HG02943 (cell line): ENCODE measurements around the gene CLDN11.

Source experiments
- ATAC-seq: cut with Tn5 transposase; IDR thresholded peaks from one replicate; pipeline ENCODE4 v1.9.1; 2021; ENCODE audit warnings: mild to moderate bottlenecking, low read depth, moderate library complexity; ENCODE audit not compliant: unreplicated experiment

Gene CLDN11

DNA sequence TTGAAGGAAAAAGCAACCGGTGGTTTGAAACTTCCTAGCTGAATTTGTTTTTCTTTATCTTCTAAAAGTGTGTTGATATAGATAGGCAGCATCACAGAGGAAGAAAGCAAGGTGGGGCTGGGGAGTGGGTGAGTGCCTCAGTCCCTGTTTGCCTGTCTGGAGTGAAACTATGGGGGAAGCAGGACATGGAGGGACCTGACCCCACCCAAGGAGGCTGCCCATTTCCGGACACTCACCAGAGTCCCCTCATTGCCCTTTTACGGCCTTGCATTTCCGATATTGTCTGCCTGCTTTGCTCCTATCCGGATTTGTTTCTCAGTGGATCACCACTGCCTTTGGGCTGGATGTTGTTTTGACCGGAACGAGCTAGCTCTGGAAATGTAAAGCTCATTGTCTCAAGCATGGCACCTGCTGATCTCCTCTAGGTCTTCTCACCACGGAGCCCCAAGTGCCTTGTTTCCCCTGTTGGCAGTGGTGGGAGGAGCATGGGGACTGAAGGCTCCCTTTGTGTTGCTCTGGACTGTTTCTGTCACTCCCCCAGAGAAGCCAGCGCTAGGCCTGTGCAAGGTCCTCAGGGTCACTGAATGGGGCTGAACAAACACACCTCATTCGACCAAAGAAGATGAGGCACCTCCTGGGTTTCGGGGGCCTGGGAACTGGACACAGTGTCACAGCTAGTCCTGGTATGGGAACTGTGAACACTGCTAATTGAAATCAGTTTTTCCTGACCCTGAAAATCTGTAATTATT is 7.0 kb downstream of the CLDN11 start:
- no peak for ATAC-seq

DNA sequence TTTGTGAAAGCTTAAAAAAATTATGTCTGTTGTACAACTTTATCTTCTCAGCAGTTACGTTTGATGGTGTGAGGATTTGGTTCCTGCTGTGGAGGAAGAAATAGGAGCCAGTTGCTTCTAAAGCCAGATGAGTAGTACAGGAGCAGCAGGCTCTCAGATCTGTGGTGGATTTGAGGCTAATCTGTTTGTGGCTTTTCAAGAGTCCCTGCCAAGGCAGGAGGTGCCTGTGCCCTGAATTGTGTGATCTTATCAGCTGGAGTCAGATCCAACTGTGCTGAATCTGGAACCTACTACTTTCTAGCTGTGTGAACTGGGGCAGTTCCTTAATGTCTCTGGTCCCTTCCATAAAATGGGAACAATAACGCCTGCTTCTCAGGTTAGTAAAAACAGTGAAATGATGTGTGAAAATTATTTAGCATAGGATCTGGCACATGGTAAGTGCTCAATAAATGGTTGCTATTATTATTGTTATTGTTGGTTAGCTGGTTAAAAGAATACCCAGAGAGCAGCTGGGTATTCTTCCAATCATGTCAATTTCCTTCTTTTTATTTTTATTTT is 7.7 kb downstream of the CLDN11 start:
- ATAC-seq: no peak

DNA sequence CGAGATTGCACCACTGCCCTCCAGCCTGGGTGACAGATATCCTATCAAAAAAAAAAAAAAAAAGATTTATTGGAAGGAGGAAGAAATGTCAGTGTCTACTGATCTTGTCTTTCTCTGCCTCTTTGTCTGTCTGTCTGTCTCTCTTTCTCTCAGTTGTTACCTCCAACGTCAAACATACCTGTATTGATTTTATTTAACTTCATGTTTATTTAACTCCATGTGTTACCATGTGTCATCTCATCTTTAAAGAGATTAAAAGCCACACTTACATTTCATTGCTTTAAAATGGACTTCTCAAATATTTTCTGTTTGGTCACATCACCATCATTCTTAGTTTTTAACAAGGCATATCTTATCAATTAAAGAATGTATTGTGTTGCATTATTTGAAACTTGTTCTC is 9.4 kb downstream of the CLDN11 start:
- ATAC-seq: no peak

DNA sequence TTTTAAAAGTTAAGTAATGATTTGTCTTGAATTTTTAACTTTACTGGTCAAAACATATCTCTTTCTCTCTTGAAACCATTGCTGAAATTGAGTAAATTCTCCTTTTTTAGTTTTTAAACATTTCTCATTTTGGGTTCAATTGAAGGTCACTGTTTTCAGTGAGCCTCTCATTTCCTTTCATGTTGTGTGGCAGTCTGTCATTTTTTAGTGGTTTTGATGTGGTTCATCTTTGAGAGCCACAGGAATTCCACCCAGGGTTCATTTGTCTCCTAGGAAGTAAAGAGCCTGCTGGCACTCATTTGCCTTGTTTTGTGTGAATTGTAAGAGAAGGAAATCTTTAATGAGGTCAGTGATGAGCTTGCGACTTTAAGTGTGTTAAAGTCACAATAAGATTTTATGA is 10.4 kb downstream of the CLDN11 start:
- ATAC-seq: no peak

DNA sequence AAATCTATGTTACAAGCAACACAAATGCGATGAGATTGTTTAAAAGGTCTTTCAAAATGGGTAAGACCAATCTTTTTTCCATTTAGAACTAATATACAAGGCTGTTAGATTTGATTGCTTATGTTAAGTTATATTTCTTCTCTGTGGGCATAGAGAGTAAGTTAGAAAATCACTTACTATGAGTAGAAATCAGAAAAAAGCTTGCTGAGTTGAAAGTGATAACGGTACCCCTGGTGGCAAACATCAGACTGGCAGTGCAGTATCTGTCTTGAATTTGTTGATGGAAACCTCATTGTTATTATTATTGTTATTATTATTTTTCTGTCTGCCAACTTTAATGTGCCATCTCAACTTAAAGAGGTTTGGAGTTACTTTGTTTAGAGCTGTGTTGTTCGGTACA is 12.4 kb downstream of the CLDN11 start:
- no peak for ATAC-seq

DNA sequence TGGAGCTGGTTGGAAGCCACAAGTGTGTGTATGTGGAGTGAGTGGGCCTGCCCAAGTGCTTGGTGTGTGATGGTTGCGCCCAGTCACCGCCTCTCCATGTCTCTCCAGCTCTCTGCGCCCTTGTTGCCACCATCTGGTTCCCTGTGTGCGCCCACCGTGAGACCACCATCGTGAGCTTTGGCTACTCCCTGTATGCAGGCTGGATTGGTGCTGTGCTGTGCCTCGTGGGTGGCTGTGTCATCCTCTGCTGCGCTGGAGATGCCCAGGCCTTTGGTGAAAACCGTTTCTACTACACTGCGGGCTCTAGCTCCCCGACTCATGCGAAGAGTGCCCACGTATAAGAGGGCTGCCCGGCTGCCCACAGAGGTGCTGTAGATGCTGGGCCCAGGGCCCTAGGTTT is 13.7 kb downstream of the CLDN11 start:
- ATAC-seq: no peak

DNA sequence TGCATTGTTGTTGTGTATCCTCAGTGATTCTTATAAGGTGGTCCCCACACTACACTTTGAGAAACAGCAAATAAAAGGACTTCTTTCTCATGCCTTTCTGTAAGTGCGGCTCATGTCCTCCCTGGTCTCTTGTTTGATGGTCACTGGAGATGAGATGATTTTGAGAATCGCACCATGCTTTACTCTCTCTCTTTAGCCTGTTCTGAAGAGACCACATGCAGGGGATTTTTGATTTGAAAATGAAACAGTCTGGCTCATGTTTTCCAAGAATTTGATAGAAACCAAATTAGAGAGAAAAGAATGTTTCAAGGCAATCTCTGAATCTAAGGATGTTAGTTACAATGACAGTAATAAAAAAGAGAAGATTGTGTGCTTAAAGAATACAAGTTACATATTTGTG is 18.0 kb downstream of the CLDN11 start:
- no peak for ATAC-seq

DNA sequence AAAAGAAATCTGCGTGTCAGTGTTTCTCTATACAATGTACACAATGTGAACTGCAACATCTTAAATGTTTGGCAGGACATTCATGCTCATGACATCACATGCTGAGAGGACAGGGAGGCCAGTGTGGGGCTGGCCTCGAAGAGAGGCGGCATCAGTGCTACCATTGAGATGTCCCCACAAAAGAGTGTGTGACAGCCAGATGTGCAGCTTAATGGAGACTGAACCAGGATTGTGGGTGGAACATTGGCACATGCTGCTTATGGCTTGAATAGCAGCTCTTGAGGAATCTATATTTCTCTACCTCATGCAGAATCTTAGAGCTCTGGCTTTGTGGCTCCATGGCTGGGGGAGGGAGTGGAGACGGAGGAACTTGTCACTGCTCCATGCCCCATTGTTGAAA is 18.5 kb downstream of the CLDN11 start:
- ATAC-seq: no peak

DNA sequence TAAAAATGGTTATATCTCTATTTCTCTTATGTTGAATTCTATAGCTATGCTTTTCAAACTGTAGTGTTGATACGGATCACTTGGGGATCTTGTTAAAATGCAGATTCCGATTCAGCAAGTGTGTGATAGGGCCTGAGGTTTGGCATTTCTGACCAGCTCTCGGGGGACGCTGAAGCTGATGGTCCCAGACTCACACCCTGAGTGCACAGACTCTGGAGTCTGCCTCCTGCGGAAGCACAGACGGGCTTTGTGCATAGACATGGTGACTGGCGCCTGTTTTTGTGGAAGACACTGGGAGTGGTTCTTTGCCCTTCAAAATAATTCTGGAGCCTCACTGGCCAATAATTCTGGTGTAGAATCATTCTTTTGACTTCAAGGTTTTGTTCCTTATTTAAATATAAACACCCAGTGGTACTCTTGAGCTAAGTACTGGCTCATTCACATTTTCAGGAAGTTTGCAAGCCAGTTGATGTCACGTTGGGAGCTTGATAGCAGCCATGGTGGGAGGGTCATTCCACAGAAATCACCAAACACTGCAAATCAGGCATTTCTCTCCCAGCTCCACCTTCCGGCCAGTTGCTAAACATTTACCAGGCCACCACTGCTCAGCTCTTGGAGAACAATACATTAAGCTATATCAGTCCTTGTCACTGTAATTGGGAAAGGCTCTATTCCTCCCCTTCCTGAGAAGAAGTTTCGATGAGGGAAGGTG is 19.2 kb downstream of the CLDN11 start:
- ATAC-seq: no peak

DNA sequence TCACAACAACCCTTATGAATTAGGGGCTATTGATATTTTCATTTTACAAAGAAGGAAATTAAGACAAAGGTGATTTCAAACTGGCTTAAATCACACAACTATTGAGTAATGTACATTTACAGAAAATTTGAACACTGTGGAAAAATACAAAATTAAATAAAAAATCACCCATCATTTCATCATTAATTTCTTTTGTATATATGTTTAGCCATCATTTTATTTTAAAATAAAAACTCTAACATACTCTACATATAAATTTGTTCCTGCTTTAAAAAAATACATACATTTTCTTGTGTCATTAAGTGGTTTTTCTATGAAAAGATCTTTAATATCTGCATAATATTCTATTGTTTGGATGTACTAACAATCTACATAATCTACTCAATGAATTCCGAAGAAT is 20.2 kb downstream of the CLDN11 start:
- ATAC-seq: no peak

DNA sequence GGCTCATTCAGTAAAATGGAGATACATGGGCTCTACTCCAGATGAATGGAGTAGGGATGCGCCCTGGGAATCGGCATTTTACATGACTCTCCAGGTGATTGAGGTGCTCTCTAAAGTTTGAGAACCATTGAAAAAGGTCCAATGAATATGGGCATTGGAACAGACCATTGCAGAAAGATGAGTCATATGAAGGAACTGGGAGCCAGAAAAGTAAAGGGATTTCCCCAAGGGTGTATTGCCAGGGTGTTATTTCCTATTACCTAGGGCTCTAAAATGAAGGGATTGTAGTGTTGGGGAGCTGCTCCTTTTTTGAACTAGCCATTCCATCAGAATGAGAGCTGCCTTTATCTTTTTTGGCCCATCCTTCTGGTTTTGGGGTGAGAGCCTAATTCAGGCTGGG is 21.7 kb downstream of the CLDN11 start:
- no peak for ATAC-seq

DNA sequence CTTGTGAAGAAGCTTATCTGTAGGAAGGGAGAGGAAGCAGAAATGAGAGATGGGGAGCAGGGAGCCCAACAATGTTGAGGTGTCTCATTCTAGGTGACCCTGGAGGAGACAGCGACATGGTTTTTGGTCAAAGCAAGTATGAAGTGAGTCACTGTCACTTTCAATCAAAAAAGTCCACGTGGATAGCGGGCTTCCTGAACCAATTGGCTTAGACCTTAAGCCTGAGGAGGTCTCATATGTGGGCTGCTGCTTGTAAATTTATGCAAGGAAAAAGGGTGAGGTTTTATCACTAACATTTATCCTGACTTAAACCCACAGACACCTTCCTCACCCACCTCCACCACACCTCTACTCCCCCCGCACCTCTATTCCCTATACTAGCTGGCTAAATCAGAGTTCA is 22.7 kb downstream of the CLDN11 start:
- no peak for ATAC-seq

DNA sequence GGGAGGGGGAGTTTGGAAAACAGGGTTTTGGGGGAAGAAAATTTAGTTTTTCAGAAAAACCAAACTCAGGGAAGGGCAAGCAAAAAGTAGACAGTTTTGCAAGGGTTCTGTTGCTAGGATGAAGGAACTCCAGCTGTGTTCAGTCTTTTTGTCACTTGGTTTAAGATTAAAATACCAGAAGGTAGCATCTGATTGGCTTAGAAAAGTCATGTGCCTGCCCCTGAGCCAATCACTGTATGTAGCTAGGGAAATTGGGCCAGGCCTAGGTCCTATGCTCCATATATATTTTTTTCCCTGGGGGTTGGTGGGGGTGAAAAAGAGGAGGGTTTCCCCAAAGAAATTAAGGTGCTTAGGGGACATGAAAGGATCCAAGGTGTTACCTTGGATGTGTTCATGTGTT is 24.3 kb downstream of the CLDN11 start:
- no peak for ATAC-seq

DNA sequence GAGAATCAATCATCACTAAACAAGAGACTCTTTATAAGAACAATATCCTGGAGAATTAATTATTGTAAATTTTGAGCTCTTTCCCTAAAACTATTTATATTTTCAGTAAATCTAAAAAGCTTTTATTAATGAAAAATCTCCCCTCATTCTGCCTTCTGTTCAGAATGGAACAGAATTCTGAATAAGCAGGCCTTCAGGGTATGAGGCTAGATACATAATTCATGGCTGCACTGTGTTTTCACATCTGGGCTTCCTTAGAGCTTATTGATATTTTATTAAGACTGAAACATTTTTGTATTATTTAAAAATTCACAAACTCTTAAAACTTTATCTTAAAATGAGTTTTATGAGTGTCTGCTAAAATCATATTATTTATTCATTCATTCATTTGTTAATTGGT is 24.8 kb downstream of the CLDN11 start:
- ATAC-seq: no peak

DNA sequence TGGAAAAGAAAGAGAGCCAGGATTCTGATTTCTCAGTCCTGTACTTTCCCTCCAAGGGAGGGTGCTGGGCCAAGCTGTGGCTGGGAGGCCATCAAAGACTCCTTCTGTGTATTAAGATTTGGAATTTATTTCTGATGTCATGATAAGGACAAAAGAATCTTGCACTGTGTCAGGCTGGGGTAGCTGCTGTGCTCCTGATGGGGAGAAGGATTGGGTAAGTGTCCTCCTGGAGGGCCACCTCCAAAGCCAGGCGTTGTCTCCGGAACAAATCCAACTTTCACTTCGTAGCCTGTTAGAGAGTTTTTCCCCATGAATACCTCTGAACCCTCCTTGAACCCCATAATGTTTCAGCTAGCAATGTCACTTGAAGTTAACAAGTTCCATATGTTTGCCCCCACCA is 29.9 kb downstream of the CLDN11 start:
- ATAC-seq: no peak

DNA sequence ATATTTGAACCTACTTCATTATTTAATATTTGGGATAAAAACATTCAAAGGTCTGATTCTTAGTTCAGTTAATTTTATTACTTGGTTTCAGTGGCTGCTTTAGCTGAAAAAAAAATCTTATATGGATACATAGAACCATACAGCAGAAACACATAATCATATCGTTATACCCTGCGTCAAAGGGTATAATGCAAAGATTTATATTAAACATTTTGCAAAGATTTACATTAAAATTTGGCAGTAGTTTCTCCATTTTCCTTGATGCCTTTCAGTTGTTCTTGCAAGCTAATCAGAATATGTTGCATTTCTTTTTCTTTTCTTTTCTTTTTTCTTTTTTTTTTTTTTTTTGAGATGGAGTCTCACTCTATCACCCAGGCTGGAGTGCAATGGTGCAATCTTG is 31.4 kb downstream of the CLDN11 start:
- no peak for ATAC-seq

DNA sequence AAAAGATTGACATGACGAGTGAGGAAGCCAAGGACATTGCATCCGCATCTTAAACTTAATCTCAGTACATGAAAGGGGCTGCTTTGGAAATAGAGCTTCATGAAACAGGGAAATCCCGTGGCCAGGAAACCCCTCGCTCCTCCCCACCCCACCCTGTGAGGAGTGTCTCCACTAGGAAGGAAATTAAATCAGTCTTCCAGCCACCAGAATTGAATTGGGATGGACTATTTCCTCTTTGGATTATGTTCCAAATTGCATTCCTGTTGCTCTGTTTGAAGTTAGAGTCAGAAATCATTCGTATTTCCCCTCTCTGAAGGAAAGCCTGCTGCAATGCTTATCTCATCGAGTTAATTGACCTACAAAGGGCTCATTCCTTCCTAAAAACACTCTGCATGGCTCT is 35.8 kb downstream of the CLDN11 start:
- no peak for ATAC-seq

DNA sequence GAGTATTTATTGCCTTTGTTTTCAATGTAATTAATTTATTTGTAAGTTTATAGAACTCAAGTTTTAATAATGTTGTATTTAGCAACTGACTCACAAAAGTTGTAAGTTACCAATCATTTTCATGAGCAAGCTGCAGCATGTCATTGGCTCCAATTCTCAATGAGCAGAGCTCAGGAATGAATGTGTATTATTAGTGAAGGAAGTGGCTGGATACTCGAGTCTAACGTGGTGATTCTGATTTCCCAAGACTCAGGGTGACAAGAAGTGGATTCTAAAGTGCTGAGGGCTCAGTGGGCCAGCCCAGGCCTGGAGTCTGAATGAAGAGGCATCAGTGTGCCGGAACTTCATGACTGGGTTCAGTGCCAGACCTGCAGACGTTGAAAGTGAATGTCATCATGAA is 39.6 kb downstream of the CLDN11 start:
- no peak for ATAC-seq

DNA sequence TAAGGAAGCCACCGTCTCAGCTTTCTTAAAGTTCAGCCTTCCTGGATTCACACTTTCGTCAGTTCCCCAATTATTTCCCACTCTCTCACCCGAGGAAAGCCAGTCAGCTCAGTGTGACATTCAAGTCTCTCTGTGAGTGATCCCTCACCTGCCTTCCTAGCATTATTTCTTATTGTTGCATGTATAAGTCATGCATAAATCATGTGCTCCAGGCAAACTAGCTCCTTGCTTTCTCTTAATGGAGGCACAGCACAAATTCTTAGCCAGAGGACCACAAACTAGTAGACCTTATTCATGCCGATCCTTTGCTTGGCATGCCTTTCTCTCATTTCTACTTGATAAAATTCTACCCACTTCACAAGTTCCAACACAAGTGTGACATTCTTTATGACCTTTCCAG is 44.3 kb downstream of the CLDN11 start:
- ATAC-seq: no peak

DNA sequence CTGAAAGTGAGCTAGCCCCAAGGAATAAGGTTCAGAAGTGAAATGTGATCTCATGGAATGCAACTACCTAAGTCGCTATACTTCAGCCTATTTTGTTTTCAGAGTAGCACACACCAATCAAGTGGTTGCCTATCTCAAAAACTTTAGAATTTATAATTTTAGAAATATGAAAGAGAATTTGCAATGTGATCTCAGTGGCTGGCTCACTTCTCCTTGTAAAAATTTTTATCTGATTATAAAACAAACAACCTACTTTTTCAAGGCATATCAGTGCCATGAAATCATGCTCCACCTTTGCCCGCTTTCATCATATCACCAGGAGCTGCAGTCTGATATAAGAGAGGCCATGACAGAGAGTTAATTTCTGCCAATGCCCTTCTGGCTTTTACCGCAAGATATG is 47.3 kb downstream of the CLDN11 start:
- ATAC-seq: no peak

DNA sequence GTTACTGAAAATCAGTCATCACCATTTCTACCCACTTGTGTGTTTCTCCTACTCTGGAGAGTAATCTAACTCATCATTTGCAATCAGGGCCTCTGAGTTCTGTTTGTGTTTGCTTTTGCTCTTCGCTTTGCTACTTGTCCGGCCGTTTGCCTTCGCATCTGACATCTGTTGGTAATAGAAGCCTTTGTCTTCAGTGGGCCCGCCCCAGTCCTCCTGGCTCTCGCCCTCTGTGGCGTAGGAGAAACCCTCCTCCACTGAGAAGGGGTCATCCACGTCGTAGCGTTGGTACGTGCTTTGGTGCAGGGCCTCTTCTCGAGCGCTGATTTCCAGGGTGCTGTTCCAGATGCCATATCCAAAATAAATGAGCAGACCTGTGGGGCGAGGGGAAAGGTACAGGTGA is 48.3 kb downstream of the CLDN11 start:
- ATAC-seq: no peak

DNA sequence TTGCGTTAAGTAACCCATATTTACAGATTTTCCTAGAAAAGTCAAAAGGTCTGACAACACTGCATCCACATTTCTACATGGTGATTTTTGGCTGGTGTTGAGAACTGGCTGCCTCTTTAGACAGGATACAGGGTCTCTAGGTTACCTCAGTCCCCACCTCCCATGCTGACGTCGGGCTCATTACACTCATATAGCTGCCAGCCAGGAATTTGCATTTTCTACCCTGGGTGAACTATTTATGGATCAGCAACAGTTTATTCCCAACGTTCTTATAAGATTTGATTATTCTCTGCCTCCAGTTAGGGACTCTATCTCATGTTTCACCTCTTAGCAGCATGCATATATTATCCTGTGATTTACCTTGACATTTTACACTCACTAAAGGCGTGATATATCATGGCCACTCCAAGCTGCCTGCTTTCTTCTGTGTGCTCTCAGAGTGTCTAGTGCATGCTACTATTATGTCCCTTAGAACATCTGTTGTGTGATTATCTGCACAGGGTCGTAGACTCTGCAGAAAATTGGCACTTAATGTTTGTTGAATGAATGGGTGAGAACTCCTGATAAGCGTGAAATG is 49.0 kb downstream of the CLDN11 start:
- no peak for ATAC-seq
